ENCODE data around the gene S100A14.

The S100A14 gene

DNA sequence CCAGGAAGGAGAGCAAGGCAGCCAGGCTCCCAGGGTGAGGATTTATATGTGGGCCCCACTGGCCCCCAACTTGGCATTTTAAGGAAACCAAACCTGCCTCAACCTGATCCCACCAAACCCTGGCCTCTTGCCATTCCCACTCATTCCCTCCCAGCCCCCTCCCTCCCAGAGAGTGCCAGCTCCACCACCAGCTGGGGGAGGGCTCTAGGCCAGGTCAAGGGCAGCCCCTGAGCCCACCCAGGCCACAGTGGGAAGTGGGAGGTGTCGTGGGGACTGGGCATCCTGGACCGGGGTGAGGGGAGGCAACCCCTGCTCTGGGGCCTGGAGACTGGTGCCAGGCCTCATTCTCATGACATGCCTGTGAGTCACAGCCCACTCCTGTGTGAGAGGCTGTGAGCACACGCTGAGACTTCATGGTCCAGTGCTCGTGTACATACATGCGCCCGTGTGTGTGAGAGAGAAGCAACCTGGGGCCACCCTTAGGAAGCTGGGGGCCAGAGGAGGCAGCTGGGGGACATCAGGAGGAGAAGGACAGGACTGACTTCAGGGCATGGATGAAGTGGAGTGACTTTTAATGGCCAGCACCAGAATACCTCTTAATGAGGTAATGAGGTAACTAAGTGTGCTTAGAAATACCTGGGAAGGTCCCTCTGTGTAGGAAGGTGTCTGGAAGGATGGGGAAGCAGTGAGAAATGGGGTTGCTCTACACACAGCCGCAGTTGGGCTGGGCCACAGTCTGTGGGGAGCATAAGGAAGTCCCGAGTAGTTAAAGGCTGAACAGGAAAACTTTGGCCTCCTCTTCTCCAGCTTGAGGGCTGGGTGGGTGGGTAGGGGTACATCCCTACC lies 50.4 kb downstream of the S100A14 start, which contains the start of gene S100A2:
Gene S100A2 (minus strand): TSS at position 316 of the 846 bp plus-strand sequence. CDS start 1,967 bp downstream, outside the sequence.
- peaks cover 10% of the 10 kb centered on the region for H3K4me1 ChIP-seq (ENCODE audit: control insufficient read depth, low read depth, low read length)
- peak within 1 kb of the TSS; percentile 84 for H3K56ac ChIP-seq (ENCODE audit: low read length)
- H3K4ac ChIP-seq (ENCODE audit: low read depth, low read length) = peak within 1 kb of the TSS; percentile 83
- H3K23ac ChIP-seq (ENCODE audit: low read length) = no peak within 1 kb of the TSS
- no peaks in the 10 kb centered on the region for H3K27me3 ChIP-seq (ENCODE audit: insufficient read depth, low read length, poor library complexity)
- H2BK120ac ChIP-seq (ENCODE audit: low read depth, low read length) = no peak within 1 kb of the TSS
- no peak within 1 kb of the TSS for H3K4me3 ChIP-seq (ENCODE audit: low read length)
- no CpG with 5 or more reads among the region's 8 CpGs for WGBS (ENCODE audit: extremely low coverage, insufficient coverage, low lambda C conversion rate)
- no peak within 1 kb of the TSS for H2BK15ac ChIP-seq (replicated peaks; ENCODE audit: low read depth)
- peak; percentile 51 for DNase-seq
- no peaks in the 10 kb centered on the region for H3K79me1 ChIP-seq (ENCODE audit: low read length)
- H3K36me3 ChIP-seq (ENCODE audit: control insufficient read depth, insufficient read depth, low read length) = no peaks in the 10 kb centered on the region
- H3K18ac ChIP-seq (ENCODE audit: low read length) = peak within 1 kb of the TSS; percentile 19
- H3K79me2 ChIP-seq (ENCODE audit: control insufficient read depth, insufficient read depth, low read length) = no peaks in the 10 kb centered on the region
- no peak within 1 kb of the TSS for H3K4me2 ChIP-seq (ENCODE audit: low read length)
- peak within 1 kb of the TSS; percentile 90 for H2AK5ac ChIP-seq (ENCODE audit: low read length)
- H3K9ac ChIP-seq (ENCODE audit: low read length) = peak within 1 kb of the TSS; percentile 50
- no peak within 1 kb of the TSS for H4K5ac ChIP-seq (ENCODE audit: low read length)
- peak within 1 kb of the TSS; percentile 92 for H2BK5ac ChIP-seq (ENCODE audit: low read length)
- H4K8ac ChIP-seq (ENCODE audit: low read depth, low read length) = no peak within 1 kb of the TSS
- H3K27ac ChIP-seq (ENCODE audit: low read depth, low read length) = no peak within 1 kb of the TSS
